ENCODE data around the gene ABO. TPM values are rescaled to one million over a fixed set of nuclear protein-coding genes. Genes with fewer than 3 reads are reported as not detected.

The ABO gene
- total and polyA plus RNA-seq, 7 experiments from 2014 or later, result 1.7 to 3.3 TPM; not detected in 5

DNA sequence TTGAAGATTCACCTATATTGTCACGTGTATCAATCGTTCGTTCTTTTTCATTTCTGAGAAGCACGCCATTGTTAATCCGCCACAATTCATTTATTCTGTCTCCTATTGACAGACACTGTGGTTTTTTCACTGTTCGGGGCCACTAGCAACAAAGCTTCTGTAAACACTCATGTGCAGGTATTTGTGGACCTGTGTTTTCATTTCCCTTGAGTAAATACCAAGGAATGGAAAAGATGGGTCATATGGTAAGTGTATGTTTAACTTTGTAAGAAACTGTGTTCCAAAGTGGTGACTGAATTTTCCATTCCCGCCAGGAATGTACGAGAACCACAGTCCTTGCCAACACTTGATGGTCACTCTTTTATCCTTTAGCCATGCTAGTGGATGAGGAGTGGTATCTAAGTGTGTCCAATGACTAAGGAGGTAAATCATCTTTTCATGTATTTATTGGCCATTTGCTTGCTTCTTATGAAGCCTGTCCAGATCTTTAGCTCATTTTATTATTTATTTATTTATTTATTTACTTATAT is 10.7 kb downstream of the ABO start:
- Mint-ChIP-seq H3K27ac (no peak overlapping the region), H3K4me1 (peaks cover 0 to 2% (median 0%) of the 10 kb centered on the region in 7 donors), H3K4me3 (no peak overlapping the region), H3K27me3 (peaks cover 6 to 27% (median 16%) of the 10 kb centered on the region in 5 donors), H3K9me3 (no peaks in the 10 kb centered on the region), H3K36me3 (peaks cover 0 to 4% (median 0%) of the 10 kb centered on the region in 5 donors)
- Histone ChIP-seq H3K27ac (ENCODE audit: low read depth, low read length) (no peak overlapping the region), H3K36me3 (ENCODE audit: control insufficient read depth in 2 of 3, insufficient read depth in 3 of 3, low read length in 3 of 3) (no peaks in the 10 kb centered on the region), H3K9me3 (ENCODE audit: control insufficient read depth in 2 of 3, low read length in 3 of 3) (no peaks in the 10 kb centered on the region), H3K4me1 (ENCODE audit: control insufficient read depth in 2 of 2, insufficient read depth in 2 of 2, low read length in 2 of 2) (no peaks in the 10 kb centered on the region), H3K27me3 (ENCODE audit: control insufficient read depth in 2 of 2, insufficient read depth in 2 of 2, low read length in 2 of 2) (no peaks in the 10 kb centered on the region), H3K4me3 (ENCODE audit: low read length) (no peak overlapping the region)
- DNase-seq (no peak), ATAC-seq (no peak)
- ChIA-PET CTCF (no interaction called here), POLR2A (no interaction called here)
- intact Hi-C loops (cut with micrococcal nuclease), result no loop called here

DNA sequence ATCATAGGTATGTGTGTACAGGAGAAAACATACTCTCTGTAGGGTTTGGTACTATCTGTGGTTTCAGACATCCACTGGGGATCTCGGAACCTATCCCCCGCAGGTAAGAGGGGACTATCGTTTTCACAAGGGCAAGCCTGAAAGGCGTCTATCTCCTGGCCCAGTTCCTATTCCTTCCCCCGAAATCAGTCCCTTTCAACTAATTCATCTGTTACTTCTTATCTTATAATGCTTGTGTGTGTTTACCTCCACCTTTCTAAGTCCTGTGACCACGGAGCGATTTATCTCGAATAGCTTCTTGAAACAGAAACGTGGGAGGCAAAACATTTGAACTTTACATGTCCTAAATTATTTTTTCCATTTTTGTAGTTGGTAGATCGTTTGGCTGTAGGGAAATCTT is 11.4 kb downstream of the ABO start:
- no peak overlapping the region for H3K4me3 Mint-ChIP-seq
- H3K27ac ChIP-seq (ENCODE audit: low read depth, low read length), result no peak overlapping the region
- no peaks in the 10 kb centered on the region for H3K4me1 ChIP-seq (ENCODE audit: control insufficient read depth in 2 of 2, insufficient read depth in 2 of 2, low read length in 2 of 2)
- H3K9me3 Mint-ChIP-seq, result no peaks in the 10 kb centered on the region
- ChIA-PET POLR2A (no interaction called here), CTCF (no interaction called here)
- no peak overlapping the region for H3K27ac Mint-ChIP-seq
- no peak overlapping the region for H3K4me3 ChIP-seq (ENCODE audit: low read length)
- no peaks in the 10 kb centered on the region for H3K36me3 ChIP-seq (ENCODE audit: control insufficient read depth in 2 of 3, insufficient read depth in 3 of 3, low read length in 3 of 3)
- no peaks in the 10 kb centered on the region for H3K27me3 ChIP-seq (ENCODE audit: control insufficient read depth in 2 of 2, insufficient read depth in 2 of 2, low read length in 2 of 2)
- H3K4me1 Mint-ChIP-seq, result peaks cover 0 to 2% (median 0%) of the 10 kb centered on the region in 7 donors
- intact Hi-C loops (cut with micrococcal nuclease), result no loop called here
- ATAC-seq (no peak), DNase-seq (no peak)
- no peaks in the 10 kb centered on the region for H3K9me3 ChIP-seq (ENCODE audit: control insufficient read depth in 2 of 3, low read length in 3 of 3)
- H3K36me3 Mint-ChIP-seq, result peaks cover 0 to 4% (median 0%) of the 10 kb centered on the region in 5 donors
- H3K27me3 Mint-ChIP-seq, result peaks cover 5 to 27% (median 15%) of the 10 kb centered on the region in 5 donors

DNA sequence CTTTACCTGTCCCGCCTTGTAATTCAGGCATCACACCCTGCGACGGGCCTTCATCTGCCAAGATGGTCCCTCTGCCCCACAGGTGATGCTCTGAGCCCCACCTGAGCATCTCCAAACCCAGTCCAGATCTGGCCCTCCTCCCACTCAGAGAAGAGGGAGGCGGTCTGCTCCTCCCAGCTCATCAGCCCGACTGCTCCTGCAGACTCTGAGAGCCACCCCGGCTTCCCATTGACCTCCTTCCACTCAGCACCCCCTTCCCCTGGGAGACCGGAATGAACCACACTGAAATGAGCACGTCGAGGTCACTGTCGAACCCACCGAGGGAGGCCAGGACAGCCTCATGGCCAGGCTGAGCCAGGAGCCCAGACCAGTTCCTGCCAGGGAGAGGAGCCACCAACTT is 12.8 kb downstream of the ABO start:
- POLR2A ChIA-PET, result no interaction called here

DNA sequence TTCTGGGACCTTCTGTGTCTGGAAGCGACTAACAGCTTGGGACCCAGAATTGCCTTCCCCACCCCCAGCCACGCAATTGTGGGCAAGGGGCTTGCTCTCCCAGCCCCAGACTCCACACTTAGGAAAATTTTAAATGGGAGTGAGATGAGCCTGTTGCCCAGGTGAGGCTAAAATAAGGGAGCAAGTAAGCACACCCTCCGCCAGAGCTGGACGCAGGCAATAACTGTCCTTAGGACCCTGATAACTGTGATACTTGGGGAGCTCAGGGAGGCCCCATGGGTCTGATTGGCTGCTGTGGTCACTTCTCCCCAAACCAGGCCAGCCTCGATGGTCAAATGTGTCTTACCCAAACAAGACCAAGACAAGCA is 13.3 kb downstream of the ABO start:
- POLR2A ChIA-PET, result no interaction called here
- Mint-ChIP-seq H3K4me1 (peaks cover 0 to 2% (median 0%) of the 10 kb centered on the region in 7 donors), H3K27ac (no peak overlapping the region), H3K9me3 (no peaks in the 10 kb centered on the region), H3K4me3 (no peak overlapping the region), H3K27me3 (peaks cover 0 to 16% (median 6%) of the 10 kb centered on the region in 5 donors), H3K36me3 (peaks cover 0 to 4% (median 0%) of the 10 kb centered on the region in 5 donors)
- Histone ChIP-seq H3K27me3 (ENCODE audit: control insufficient read depth in 2 of 2, insufficient read depth in 2 of 2, low read length in 2 of 2) (no peaks in the 10 kb centered on the region), H3K27ac (ENCODE audit: low read depth, low read length) (no peak overlapping the region), H3K4me3 (ENCODE audit: low read length) (no peak overlapping the region), H3K4me1 (ENCODE audit: control insufficient read depth in 2 of 2, insufficient read depth in 2 of 2, low read length in 2 of 2) (no peaks in the 10 kb centered on the region), H3K36me3 (ENCODE audit: control insufficient read depth in 2 of 3, insufficient read depth in 3 of 3, low read length in 3 of 3) (no peaks in the 10 kb centered on the region), H3K9me3 (ENCODE audit: control insufficient read depth in 2 of 3, low read length in 3 of 3) (no peaks in the 10 kb centered on the region)
- DNase-seq (no peak), ATAC-seq (no peak)
- intact Hi-C loops (cut with micrococcal nuclease), result no loop called here
- CTCF ChIA-PET, result no interaction called here

More for the DNA sequence above, 12.8 kb downstream of the ABO start:
- H3K27me3 Mint-ChIP-seq, result peaks cover 0 to 16% (median 9%) of the 10 kb centered on the region in 5 donors
- no peaks in the 10 kb centered on the region for H3K27me3 ChIP-seq (ENCODE audit: control insufficient read depth in 2 of 2, insufficient read depth in 2 of 2, low read length in 2 of 2)
- CTCF ChIA-PET, result no interaction called here
- no peaks in the 10 kb centered on the region for H3K4me1 ChIP-seq (ENCODE audit: control insufficient read depth in 2 of 2, insufficient read depth in 2 of 2, low read length in 2 of 2)
- intact Hi-C loops (cut with micrococcal nuclease), result no loop called here
- H3K4me3 ChIP-seq (ENCODE audit: low read length), result no peak overlapping the region
- no peak overlapping the region for H3K27ac ChIP-seq (ENCODE audit: low read depth, low read length)
- H3K9me3 ChIP-seq (ENCODE audit: control insufficient read depth in 2 of 3, low read length in 3 of 3), result no peaks in the 10 kb centered on the region
- no peaks in the 10 kb centered on the region for H3K36me3 ChIP-seq (ENCODE audit: control insufficient read depth in 2 of 3, insufficient read depth in 3 of 3, low read length in 3 of 3)
- H3K9me3 Mint-ChIP-seq, result no peaks in the 10 kb centered on the region
- no peak overlapping the region for H3K27ac Mint-ChIP-seq
- no peak overlapping the region for H3K4me3 Mint-ChIP-seq
- H3K4me1 Mint-ChIP-seq, result peaks cover 0 to 2% (median 0%) of the 10 kb centered on the region in 7 donors
- DNase-seq (no peak), ATAC-seq (no peak)
- H3K36me3 Mint-ChIP-seq, result peaks cover 0 to 4% (median 0%) of the 10 kb centered on the region in 5 donors

- no peaks in the 10 kb centered on the region for H3K27me3 ChIP-seq (ENCODE audit: control insufficient read depth in 2 of 2, insufficient read depth in 2 of 2, low read length in 2 of 2)
- ATAC-seq, result no peak
- peaks cover 0 to 16% (median 2%) of the 10 kb centered on the region in 5 donors for H3K27me3 Mint-ChIP-seq
- no peak for DNase-seq
- no peaks in the 10 kb centered on the region for H3K9me3 Mint-ChIP-seq
- H3K4me1 ChIP-seq (ENCODE audit: control insufficient read depth in 2 of 2, insufficient read depth in 2 of 2, low read length in 2 of 2), result no peaks in the 10 kb centered on the region
- no peak overlapping the region for H3K27ac ChIP-seq (ENCODE audit: low read depth, low read length)
- no peaks in the 10 kb centered on the region for H3K36me3 ChIP-seq (ENCODE audit: control insufficient read depth in 2 of 3, insufficient read depth in 3 of 3, low read length in 3 of 3)
- no peak overlapping the region for H3K27ac Mint-ChIP-seq
- POLR2A ChIA-PET, result no interaction called here
- peaks cover 0 to 4% (median 0%) of the 10 kb centered on the region in 5 donors for H3K36me3 Mint-ChIP-seq
- no peak overlapping the region for H3K4me3 Mint-ChIP-seq
- peaks cover 0 to 5% (median 0%) of the 10 kb centered on the region in 7 donors for H3K4me1 Mint-ChIP-seq
- H3K9me3 ChIP-seq (ENCODE audit: control insufficient read depth in 2 of 3, low read length in 3 of 3), result no peaks in the 10 kb centered on the region
- CTCF ChIA-PET, result no interaction called here
- H3K4me3 ChIP-seq (ENCODE audit: low read length), result no peak overlapping the region
- intact Hi-C loops (cut with micrococcal nuclease), result no loop called here
Observed at GRCh38 chr9:133261103-133261752, 13.8 kb downstream of the ABO start.

- ChIA-PET CTCF (no interaction called here), POLR2A (no interaction called here)
- no peaks in the 10 kb centered on the region for H3K9me3 Mint-ChIP-seq
- peaks cover 0 to 5% (median 0%) of the 10 kb centered on the region in 7 donors for H3K4me1 Mint-ChIP-seq
- H3K4me3 Mint-ChIP-seq, result no peak overlapping the region
- no peak overlapping the region for H3K27ac Mint-ChIP-seq
- H3K36me3 Mint-ChIP-seq, result peaks cover 0 to 4% (median 0%) of the 10 kb centered on the region in 5 donors
- peaks cover 0 to 16% (median 2%) of the 10 kb centered on the region in 5 donors for H3K27me3 Mint-ChIP-seq
- H3K9me3 ChIP-seq (ENCODE audit: control insufficient read depth in 2 of 3, low read length in 3 of 3), result no peaks in the 10 kb centered on the region
- no peak overlapping the region for H3K4me3 ChIP-seq (ENCODE audit: low read length)
- intact Hi-C loops (cut with micrococcal nuclease), result no loop called here
- no peaks in the 10 kb centered on the region for H3K4me1 ChIP-seq (ENCODE audit: control insufficient read depth in 2 of 2, insufficient read depth in 2 of 2, low read length in 2 of 2)
- no peaks in the 10 kb centered on the region for H3K36me3 ChIP-seq (ENCODE audit: control insufficient read depth in 2 of 3, insufficient read depth in 3 of 3, low read length in 3 of 3)
- no peak for DNase-seq
- no peaks in the 10 kb centered on the region for H3K27me3 ChIP-seq (ENCODE audit: control insufficient read depth in 2 of 2, insufficient read depth in 2 of 2, low read length in 2 of 2)
- ATAC-seq, result no peak
- H3K27ac ChIP-seq (ENCODE audit: low read depth, low read length), result no peak overlapping the region
Observed at GRCh38 chr9:133260334-133261102, 14.5 kb downstream of the ABO start.

All from naive thymus-derived CD4-positive, alpha-beta T cell (primary cell).